ENCODE data around the gene CAMKV.

DNA sequence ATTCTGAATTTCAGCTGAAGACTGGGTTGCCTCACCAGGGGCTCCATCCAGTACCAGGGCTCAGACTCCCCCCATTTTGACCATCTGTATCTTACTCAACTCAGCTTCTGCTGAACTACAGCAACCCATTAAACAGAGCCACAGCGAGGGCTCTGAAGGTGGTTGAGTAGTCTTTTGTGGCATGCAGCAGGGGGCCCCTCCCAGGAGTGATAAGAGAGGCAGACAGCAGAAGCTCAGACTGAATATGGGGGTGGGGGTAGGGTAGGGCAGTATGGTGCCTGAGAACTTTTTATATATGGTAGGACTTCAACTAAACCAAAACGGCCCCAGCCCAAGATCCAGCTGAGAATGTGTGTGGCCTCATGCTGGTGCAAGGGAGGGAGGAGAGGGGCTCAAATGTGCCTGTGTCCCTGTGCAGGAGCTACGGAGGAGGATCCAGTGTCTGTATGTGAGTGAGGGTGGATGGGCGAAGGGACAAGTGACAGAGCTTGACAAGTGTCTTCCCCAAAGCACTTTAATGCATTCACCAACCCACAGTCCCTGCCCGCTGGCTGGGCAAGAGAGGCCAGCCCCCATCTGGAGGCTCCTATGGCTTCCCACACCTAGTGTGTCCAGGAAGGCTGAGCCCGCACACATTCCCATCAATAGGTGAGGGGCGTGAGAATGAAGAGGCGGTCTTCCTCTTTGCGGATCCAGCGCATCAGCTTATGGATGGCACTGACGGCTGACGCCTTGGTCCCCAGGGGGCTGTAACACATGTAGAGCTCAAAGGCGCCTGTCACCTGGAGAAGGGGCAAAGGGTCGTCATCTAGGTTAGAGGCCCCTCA, 38.9 kb upstream of the CAMKV start:
- TF ChIP-seq JUN (CRISPR knock-in tag; IDR thresholded peaks at IDR 0.05) = no peak
- no peak for TF ChIP-seq FOXK1 (CRISPR knock-in tag; IDR thresholded peaks at IDR 0.05)
- no peak for TF ChIP-seq KAT7 (CRISPR knock-in tag; IDR thresholded peaks at IDR 0.05; ENCODE audit: borderline replicate concordance)
- TF ChIP-seq RORB (CRISPR knock-in tag; IDR thresholded peaks at IDR 0.05) = no peak
